RWPE1 (cell line): ENCODE measurements around the gene CFH.
A peak's percentile ranks its signal among the peaks of the same experiment; 100 is the strongest.

Experiments used
- CTCF ChIA-PET: fragments of 350-600 bp; sonication (Branson Sonifier 250); formaldehyde crosslinking; extraction: SDS; loops from one replicate; lab custom pipeline; 2021; lab: Yijun Ruan, JAX
- POLR2A ChIA-PET: fragments of 400-600 bp; formaldehyde crosslinking; extraction: SDS; loops from one replicate; lab custom pipeline; 2020; ENCODE audit warnings: antibody characterized with exemption; ENCODE audit not compliant: low non-redundant PET; lab: Yijun Ruan, JAX
- DNase-seq: peaks from one replicate; pipeline ENCODE4 v3.0.0; 2012; ENCODE audit warnings: low spot score
- H3K27ac ChIP-seq: fragments of 450-650 bp; 2 replicates; pipeline ENCODE4 v1.5.1; 2017
- TF ChIP-seq, protein P1 (sequence below): fragments of 450-650 bp; conservative IDR thresholded peaks from 2 replicates; pipeline ENCODE4 v1.5.1; 2017; ENCODE audit warnings: low read depth, mild to moderate bottlenecking

CFH gene

DNA sequence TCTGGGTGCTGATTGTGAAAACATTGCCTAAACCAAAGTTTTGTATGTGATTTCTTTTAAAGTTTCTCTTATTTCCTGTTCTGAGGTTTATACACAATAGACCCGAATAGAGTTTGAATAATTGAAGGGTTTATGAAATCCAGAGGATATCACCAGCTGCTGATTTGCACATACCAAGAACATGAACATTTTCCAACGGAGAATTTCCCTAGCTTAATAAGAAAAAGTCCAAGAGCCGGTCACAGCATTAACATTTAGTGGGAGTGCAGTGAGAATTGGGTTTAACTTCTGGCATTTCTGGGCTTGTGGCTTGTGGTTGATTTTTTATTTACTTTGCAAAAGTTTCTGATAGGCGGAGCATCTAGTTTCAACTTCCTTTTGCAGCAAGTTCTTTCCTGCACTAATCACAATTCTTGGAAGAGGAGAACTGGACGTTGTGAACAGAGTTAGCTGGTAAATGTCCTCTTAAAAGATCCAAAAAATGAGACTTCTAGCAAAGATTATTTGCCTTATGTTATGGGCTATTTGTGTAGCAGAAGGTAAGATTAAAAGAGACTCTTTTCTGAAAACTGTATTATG is at the start of gene CFH:
TSS of gene CFH (plus strand) at position 407 of the 579 bp plus-strand sequence. CDS start at position 482, 75 bp downstream.
- no peak within 1 kb of the TSS for H3K27ac ChIP-seq
- TF ChIP-seq, protein P1, sequence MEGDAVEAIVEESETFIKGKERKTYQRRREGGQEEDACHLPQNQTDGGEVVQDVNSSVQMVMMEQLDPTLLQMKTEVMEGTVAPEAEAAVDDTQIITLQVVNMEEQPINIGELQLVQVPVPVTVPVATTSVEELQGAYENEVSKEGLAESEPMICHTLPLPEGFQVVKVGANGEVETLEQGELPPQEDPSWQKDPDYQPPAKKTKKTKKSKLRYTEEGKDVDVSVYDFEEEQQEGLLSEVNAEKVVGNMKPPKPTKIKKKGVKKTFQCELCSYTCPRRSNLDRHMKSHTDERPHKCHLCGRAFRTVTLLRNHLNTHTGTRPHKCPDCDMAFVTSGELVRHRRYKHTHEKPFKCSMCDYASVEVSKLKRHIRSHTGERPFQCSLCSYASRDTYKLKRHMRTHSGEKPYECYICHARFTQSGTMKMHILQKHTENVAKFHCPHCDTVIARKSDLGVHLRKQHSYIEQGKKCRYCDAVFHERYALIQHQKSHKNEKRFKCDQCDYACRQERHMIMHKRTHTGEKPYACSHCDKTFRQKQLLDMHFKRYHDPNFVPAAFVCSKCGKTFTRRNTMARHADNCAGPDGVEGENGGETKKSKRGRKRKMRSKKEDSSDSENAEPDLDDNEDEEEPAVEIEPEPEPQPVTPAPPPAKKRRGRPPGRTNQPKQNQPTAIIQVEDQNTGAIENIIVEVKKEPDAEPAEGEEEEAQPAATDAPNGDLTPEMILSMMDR = no peak
- ChIA-PET CTCF (interaction anchor here (0.7 to 1.2 kb wide), 2 partner anchors 9 to 612 kb away, joined by 3 read pairs; no protein-coding TSS in a partner anchor), POLR2A (no interaction called here)
- no peak for DNase-seq

GRCh38 chr1:196603651-196604050 is 48.2 kb upstream of the CFH start:
- H3K27ac ChIP-seq = no peak overlapping the region
- POLR2A ChIA-PET = no interaction called here
- TF ChIP-seq, protein P1 = no peak
- CTCF ChIA-PET = no interaction called here
- DNase-seq = no peak

GRCh38 chr1:196607981-196608380 is 43.9 kb upstream of the CFH start:
- CTCF ChIA-PET = no interaction called here
- TF ChIP-seq, protein P1 = no peak
- POLR2A ChIA-PET = no interaction called here
- no peak overlapping the region for H3K27ac ChIP-seq
- no peak for DNase-seq

DNA sequence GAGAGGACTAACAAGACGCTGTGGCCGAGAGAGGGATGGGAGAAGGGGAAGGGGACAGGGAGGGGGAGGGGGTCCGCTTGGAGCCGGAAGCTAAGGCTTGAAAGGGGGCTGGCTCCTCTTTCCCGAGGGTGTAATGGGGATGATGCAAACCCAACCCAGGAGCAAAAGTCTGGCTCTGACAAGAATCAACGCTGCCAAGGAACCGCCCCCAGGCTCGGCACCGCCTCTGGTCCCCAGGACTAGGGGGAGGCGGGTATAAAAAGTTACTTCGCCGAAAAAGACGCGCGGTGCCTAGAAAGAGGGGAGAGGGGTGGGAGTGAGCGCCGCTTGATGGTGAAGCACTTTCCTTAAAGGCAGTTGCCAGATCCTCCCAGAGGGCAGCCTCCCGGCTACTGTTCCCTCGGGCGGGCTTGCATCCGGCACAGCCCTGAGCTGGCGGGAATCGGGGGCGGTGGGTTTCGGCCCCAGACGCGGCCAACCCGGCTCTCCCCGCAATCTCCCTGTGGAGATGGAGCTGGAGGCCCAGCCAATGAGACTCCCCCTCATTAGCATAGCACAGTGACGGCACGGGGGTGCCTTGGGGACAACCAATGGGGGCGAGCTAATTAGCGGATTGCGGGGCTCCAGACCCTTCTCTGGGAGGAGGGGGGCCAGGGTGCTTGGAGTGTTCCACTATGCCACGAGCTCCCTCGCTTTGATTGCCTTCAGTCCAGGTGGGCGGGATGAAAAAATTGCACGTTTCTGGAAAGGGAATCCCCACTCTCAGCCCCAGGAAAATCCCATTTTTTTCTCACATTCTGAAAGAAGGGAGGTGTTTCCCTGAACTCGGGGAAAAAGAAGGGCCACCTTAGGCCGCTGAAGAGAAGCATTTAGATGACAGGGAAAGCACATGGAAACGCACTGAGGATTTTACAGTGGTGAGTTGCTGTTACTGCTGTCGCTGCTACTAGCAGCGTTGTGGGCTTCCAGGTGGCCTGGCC is 43.2 kb upstream of the CFH start, which contains the start of gene KCNT2:
TSS of gene KCNT2 (minus strand) at position 51 of the 980 bp plus-strand sequence. CDS start 131 bp downstream, outside the sequence.
- peak; percentile 14 for DNase-seq
- ChIA-PET CTCF (interaction anchor here (0.9 kb wide), 1 partner anchor 49 kb away, joined by 3 read pairs; no protein-coding TSS in a partner anchor), POLR2A (no interaction called here)
- no peak within 1 kb of the TSS for H3K27ac ChIP-seq
- TF ChIP-seq, protein P1 = no peak

GRCh38 chr1:196609370-196609737 is 42.5 kb upstream of the CFH start:
- H3K27ac ChIP-seq = no peak overlapping the region
- no peak for DNase-seq
- CTCF ChIA-PET = no interaction called here
- POLR2A ChIA-PET = no interaction called here
- TF ChIP-seq, protein P1 = no peak

DNA sequence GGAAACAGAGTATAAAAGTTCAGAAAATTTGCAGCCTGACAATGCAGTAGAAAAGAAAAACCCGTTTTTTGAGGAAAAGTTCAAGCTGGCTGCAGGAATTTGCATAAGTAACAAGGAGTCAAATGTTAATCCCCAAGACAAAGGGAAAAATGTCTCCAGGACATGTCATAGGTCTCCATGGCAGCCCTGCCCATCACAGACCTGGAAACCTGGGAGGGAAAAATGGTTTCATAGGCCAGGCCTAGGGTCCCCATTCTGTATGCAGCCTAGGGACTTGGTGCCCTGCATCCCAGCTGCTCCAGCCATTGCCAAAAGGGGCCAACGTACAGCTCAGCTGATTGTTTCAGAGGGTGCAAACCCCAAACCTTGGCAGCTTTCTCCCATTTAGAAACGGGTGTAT is 40.0 kb upstream of the CFH start:
- DNase-seq = no peak
- ChIA-PET POLR2A (no interaction called here), CTCF (no interaction called here)
- TF ChIP-seq, protein P1 = no peak
- H3K27ac ChIP-seq = no peak overlapping the region
